ENCODE data around the gene IFT122. TPM values are rescaled to one million over a fixed set of nuclear protein-coding genes. Genes with fewer than 3 reads are reported as not detected.

The IFT122 gene
- total RNA-seq, 4 donors from 2014 or later = 36.6 to 74.4 (median 43.3) TPM

DNA sequence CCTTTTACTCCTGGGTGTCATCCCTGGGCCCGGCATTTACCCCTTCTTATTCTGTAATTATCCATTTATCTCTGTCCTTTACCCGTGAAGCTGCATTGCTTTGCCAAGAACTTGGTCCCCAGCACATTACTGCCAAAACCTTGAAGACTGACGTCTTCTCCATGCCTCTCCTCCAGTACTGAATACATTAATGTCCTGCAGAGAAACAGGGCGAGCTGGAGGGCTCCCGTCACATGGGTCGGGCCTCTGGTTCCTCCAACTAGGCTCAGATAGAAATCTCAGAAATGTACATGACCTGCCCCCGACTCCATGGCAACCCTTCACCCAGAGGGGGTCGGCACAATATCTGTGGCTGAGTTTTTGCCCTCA is 12.0 kb upstream of the IFT122 start:
- Histone ChIP-seq H3K4me1 (peaks cover 0 to 16% (median 4%) of the 10 kb centered on the region in 4 donors), H3K4me3 (peak overlapping the region; percentile 19 to 55 (median 44)), H3K36me3 (peaks cover 0 to 35% (median 0%) of the 10 kb centered on the region in 3 donors), H3K9me3 (no peaks in the 10 kb centered on the region), H3K27ac (no peak overlapping the region), H3K27me3 (no peaks in the 10 kb centered on the region)
- WGBS, 2 donors = 10 to 12% methylated on average over 8 of the region's 8 CpGs
- TF ChIP-seq CTCF (IDR thresholded peaks at IDR 0.05) (no peak), EP300 (IDR thresholded peaks at IDR 0.05) (no peak), POLR2A (IDR thresholded peaks at IDR 0.05) (no peak)
- no peak for DNase-seq (ENCODE audit: low spot score in 2 of 2)

DNA sequence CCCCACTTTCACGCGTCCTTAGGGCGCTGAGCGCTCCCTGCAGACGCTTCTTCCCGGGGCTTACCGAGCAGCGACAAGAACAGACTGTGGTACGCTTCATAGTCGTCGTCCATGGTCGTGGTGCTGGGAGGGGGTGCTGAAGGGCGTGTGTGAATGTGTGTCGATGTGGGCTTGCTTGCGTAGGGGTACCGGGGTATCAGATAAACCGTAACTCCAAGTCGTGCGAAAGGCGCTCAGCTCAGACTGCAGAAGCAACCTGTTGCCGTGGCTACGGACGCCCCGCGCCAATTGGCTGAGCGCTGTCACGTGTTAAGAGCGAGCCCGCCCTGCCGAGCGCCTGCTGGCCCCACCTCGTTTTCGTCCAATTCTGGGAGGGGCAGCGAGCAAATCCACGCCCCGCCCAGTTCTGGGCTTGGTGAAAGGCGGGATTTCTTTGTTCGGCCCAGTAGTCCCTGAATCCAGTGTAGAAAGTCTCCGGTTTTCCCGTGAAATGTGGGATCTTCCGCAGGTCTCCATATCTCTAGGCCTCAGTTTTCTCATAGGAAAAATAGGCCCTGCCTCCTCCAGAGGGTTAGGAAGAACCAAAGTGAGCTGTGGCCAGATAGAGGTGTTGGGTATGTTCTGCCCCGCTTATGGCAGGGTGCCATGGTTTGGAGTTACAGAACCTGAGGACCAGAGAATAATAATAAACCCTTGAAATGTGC is 11.5 kb upstream of the IFT122 start, which contains the start of gene EFCAB12:
Gene EFCAB12, minus strand, starts transcription at position 261 of the 704 bp plus-strand sequence. Its CDS starts 148 bp downstream, at position 113.
- no peaks in the 10 kb centered on the region for H3K9me3 ChIP-seq
- no peak for TF ChIP-seq POLR2A (IDR thresholded peaks at IDR 0.05)
- TF ChIP-seq EP300 (IDR thresholded peaks at IDR 0.05) = peak; percentile 24 to 49
- no peak for TF ChIP-seq CTCF (IDR thresholded peaks at IDR 0.05)
- WGBS, 2 donors = 5 to 7% methylated on average over 11 to 14 of the region's 42 CpGs
- H3K27me3 ChIP-seq = no peaks in the 10 kb centered on the region
- H3K36me3 ChIP-seq = peaks cover 0 to 40% (median 0%) of the 10 kb centered on the region in 3 donors
- DNase-seq (ENCODE audit: low spot score in 2 of 2) = peak; percentile 93 to 96
- peaks cover 0 to 16% (median 4%) of the 10 kb centered on the region in 4 donors for H3K4me1 ChIP-seq
- peak within 1 kb of the TSS; percentile 19 to 55 (median 44) for H3K4me3 ChIP-seq
- H3K27ac ChIP-seq = peak within 1 kb of the TSS in 3 of 4 donors; percentile 48 to 72 (median 65)

DNA sequence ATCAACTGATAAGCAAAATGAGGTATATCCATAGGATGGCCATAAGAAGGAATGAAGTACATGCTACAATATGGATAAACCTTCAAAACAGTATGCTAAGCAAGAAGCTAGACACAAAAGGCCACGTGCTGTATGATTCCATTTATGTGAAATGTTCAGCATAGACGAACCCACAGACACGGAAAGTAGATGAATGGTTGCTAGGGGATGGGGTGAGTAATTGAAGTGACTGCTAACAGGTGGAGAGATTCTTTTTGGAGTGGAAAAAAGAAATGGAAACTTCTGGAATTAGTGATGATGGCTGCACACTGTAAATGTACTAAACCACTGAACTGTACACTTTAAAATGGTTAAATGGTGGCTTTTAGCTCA is 11.0 kb upstream of the IFT122 start:
- WGBS, 2 donors = 71 to 73% methylated on average over 3 of the region's 3 CpGs
- H3K27ac ChIP-seq = peak overlapping the region in 3 of 4 donors; percentile 48 to 72 (median 65)
- H3K27me3 ChIP-seq = no peaks in the 10 kb centered on the region
- no peaks in the 10 kb centered on the region for H3K9me3 ChIP-seq
- H3K4me1 ChIP-seq = peaks cover 0 to 16% (median 4%) of the 10 kb centered on the region in 4 donors
- DNase-seq (ENCODE audit: low spot score in 2 of 2) = no peak
- no peak for TF ChIP-seq EP300 (IDR thresholded peaks at IDR 0.05)
- TF ChIP-seq CTCF (IDR thresholded peaks at IDR 0.05) = no peak
- no peak for TF ChIP-seq POLR2A (IDR thresholded peaks at IDR 0.05)
- H3K4me3 ChIP-seq = peak overlapping the region in 2 of 4 donors; percentile 16 to 55
- H3K36me3 ChIP-seq = peaks cover 0 to 46% (median 0%) of the 10 kb centered on the region in 3 donors

DNA sequence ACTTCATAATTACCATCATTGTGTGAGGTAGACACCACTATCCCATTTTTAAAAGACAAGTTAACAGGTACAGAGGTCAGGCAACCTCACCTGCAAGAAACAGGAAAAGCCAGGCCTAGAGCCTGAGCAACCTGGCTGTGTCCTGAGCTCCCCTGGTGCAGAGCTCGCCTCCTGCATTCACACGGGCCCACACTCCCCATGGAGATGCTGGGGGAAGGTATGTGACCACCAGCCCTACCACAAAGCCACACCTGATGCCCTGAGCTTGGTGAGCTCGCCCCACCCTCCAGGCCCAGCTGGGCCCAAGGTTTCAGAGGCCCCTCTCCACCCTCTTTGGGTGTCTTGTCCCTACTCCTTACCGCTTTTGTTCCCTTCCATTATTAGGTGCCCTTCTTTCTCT is 10.4 kb upstream of the IFT122 start:
- Histone ChIP-seq H3K4me1 (peaks cover 0 to 21% (median 4%) of the 10 kb centered on the region in 4 donors), H3K4me3 (no peak overlapping the region), H3K9me3 (no peaks in the 10 kb centered on the region), H3K27ac (no peak overlapping the region), H3K27me3 (no peaks in the 10 kb centered on the region), H3K36me3 (peaks cover 0 to 48% (median 0%) of the 10 kb centered on the region in 3 donors)
- no peak for TF ChIP-seq POLR2A (IDR thresholded peaks at IDR 0.05)
- TF ChIP-seq EP300 (IDR thresholded peaks at IDR 0.05) = no peak
- no peak for TF ChIP-seq CTCF (IDR thresholded peaks at IDR 0.05)
- DNase-seq (ENCODE audit: low spot score in 2 of 2) = no peak
- WGBS, 2 donors = 82 to 93% methylated on average over 4 of the region's 4 CpGs

- DNase-seq (ENCODE audit: low spot score in 2 of 2) = no peak
- Histone ChIP-seq H3K36me3 (peaks cover 0 to 60% (median 0%) of the 10 kb centered on the region in 3 donors), H3K4me1 (peaks cover 0 to 45% (median 13%) of the 10 kb centered on the region in 4 donors), H3K4me3 (no peak overlapping the region), H3K27me3 (no peaks in the 10 kb centered on the region), H3K9me3 (no peaks in the 10 kb centered on the region), H3K27ac (no peak overlapping the region)
- WGBS, 2 donors = 67 to 82% methylated on average over 7 of the region's 7 CpGs
- TF ChIP-seq CTCF (IDR thresholded peaks at IDR 0.05) (no peak), POLR2A (IDR thresholded peaks at IDR 0.05) (no peak), EP300 (IDR thresholded peaks at IDR 0.05) (no peak)
Observed at GRCh38 chr3:129432036-129432435, 8.0 kb upstream of the IFT122 start.

Data from tibial nerve (tissue), 4 donors.